Ishikawa (cell line): ENCODE measurements around the gene TBC1D9.

Source experiments
- CEBPB ChIP-seq: IDR thresholded peaks from 2 replicates; pipeline ENCODE4 v1.6.1; 2012
- CREB1 ChIP-seq: IDR thresholded peaks from 2 replicates; pipeline ENCODE4 v1.6.1; 2012; ENCODE audit warnings: low read depth
- EGR1 ChIP-seq: IDR thresholded peaks from 2 replicates; pipeline ENCODE4 v1.6.1; 2012
- EP300 ChIP-seq: IDR thresholded peaks from 2 replicates; pipeline ENCODE4 v1.6.1; 2012; ENCODE audit warnings: borderline replicate concordance
- FOXM1 ChIP-seq: IDR thresholded peaks from 2 replicates; pipeline ENCODE4 v1.6.1; 2012; ENCODE audit warnings: low read depth, borderline replicate concordance
- MAX ChIP-seq: IDR thresholded peaks from 2 replicates; pipeline ENCODE4 v1.6.1; 2012
- NFIC ChIP-seq: IDR thresholded peaks from 2 replicates; pipeline ENCODE4 v1.6.1; 2012
- RAD21 ChIP-seq: IDR thresholded peaks from 2 replicates; pipeline ENCODE4 v1.6.1; 2012; ENCODE audit warnings: low read depth
- REST ChIP-seq: IDR thresholded peaks from 2 replicates; pipeline ENCODE4 v1.6.1; 2012; ENCODE audit warnings: low read depth, mild to moderate bottlenecking
- TAF1 ChIP-seq: IDR thresholded peaks from 2 replicates; pipeline ENCODE4 v1.6.1; 2012; ENCODE audit warnings: low read depth, mild to moderate bottlenecking
- YY1 ChIP-seq: IDR thresholded peaks from 2 replicates; pipeline ENCODE4 v1.6.1; 2012; ENCODE audit warnings: low read depth

GRCh38 chr4:140688711-140689598 is 67.2 kb downstream of the TBC1D9 start:
- TF ChIP-seq REST: no peak
- no peak for TF ChIP-seq FOXM1
- no peak for TF ChIP-seq TAF1
- TF ChIP-seq EGR1: no peak
- TF ChIP-seq RAD21: no peak
- no peak for TF ChIP-seq YY1
- TF ChIP-seq EP300: no peak
- TF ChIP-seq CREB1: no peak
- no peak for TF ChIP-seq MAX
- no peak for TF ChIP-seq CEBPB
- TF ChIP-seq NFIC: no peak
